ENCODE data around the gene TMC1.

Gene TMC1

GRCh38 chr9:72576087-72576486 lies 54.7 kb downstream of the TMC1 start:
- DNase-seq = no peak

DNA sequence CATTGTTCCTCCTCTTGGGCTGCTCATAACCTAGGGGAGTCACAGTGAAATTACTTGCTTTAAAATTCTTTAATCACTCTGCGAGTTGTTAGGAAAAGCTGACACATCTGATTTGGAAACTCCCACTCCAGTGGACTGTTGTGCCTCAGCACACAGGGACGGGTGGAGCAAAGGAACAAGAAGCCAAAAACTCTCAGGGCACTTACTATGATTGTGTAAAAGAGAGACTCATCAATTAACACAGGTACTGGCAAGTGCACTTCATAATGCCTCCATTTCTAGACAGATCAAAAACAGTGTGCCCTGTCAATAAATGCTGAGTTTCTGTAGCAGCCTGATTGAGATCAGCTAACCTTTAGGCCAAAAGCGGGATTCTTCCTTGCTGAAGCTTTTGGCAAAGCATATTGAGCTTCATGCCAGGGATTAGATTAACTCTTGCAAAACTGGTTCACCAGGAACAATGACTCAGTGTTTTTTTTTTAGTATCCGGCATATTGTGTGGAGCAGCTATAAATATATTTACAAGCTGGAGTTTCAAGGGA lies 55.9 kb downstream of the TMC1 start:
- DNase-seq = no peak

DNA sequence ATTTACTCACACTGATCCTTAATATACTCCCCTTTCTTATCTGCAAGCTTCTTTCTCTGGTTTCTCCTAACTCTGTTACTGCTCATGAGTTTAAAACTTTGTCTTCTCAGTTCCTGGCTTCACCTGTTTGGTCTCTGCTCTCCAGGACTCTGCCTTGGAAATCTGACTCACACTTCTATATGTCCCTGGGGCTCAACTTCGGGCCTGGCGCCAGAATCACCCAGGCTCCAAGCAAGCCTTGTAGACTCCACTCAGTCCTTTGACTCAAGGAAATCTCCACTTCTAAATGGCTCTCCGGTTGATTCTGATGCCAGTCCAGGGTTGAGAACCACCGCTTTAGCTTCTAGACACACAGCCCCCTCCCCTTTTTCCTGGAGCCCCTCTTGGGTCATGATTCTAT lies 57.8 kb downstream of the TMC1 start:
- DNase-seq = no peak

GRCh38 chr9:72579880-72580550 lies 58.6 kb downstream of the TMC1 start:
- DNase-seq = no peak

- DNase-seq = no peak
Measured at GRCh38 chr9:72581694-72582093, 60.3 kb downstream of the TMC1 start.

- no peak for DNase-seq
Measured at GRCh38 chr9:72583370-72583769, 62.0 kb downstream of the TMC1 start.

DNA sequence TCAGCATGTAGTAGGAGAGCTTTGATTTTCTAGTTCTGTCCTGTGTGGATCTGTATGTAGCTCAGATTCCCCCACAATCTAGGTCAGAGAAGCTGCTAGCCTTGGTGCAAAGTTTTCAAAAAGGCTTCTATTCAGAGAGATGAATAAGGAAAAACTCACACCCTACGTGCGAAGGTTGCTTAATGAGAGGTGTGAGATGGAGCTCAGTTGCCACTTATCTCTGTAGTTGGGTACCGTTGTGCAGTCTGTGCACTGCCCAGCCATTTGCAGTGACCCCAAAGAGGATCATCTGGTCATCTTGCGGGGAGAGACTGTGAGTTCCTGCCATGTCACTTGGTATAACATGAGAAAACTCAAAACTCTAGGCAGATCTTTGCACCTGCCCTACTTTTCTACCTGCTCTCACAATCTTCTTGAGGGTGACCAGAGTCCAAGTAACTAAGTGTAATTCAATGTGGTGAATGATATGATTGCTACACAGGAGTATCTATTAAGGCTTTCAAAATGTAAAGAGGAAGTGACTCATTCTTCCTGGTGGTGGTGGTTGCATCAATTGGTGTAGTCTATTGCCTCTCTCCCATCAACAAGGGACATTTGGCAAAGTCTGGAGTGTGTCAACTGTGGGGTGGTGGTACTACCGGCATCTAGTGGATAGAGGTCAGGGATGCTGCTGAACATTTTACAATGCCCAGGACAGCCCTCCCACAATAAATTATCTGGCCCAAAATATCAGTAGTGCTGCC lies 65.2 kb downstream of the TMC1 start:
- no peak for DNase-seq

GRCh38 chr9:72588336-72588735 lies 66.9 kb downstream of the TMC1 start:
- DNase-seq = no peak

DNA sequence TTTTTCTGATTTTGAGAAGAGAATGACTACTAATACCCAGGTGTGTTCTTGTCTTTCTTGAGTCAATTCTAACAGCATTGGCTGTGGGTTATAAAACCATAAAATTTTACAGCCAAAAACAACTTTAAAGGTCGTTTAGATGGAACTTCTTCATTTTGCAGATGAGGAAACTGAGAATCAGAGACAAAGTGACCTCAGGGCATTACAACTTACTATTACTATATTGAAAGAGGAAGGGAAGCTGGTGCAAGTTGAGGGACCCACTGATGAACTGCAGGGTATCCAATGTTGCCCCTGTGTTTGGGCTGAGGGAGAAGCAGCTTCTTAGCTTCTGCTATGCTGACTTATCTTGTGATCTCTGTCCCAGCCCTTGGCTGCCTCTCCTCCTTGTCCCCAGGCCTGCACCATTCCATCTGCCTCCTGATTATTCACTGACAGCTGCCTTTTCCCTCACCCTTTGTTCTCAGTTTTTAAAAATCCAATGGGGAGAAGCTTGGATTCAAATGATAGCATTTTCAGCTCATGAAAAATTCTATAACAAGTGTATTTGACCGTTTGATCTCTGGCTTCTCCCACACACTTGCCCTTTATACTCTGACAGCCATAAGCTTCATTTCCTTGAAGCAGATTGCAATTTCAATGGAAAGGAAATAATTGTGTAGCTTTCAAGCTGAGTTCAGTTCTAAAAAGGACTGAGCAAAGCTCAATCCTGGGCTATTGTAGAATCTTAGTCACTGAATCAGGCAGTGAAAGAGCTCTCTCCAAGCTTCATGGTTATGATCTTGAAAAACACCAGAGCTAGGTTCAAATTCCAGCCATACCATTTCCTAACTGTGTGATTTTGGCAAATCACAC lies 68.5 kb downstream of the TMC1 start:
- no peak for DNase-seq

- DNase-seq = no peak
Measured at GRCh38 chr9:72590824-72591223, 69.4 kb downstream of the TMC1 start.

DNA sequence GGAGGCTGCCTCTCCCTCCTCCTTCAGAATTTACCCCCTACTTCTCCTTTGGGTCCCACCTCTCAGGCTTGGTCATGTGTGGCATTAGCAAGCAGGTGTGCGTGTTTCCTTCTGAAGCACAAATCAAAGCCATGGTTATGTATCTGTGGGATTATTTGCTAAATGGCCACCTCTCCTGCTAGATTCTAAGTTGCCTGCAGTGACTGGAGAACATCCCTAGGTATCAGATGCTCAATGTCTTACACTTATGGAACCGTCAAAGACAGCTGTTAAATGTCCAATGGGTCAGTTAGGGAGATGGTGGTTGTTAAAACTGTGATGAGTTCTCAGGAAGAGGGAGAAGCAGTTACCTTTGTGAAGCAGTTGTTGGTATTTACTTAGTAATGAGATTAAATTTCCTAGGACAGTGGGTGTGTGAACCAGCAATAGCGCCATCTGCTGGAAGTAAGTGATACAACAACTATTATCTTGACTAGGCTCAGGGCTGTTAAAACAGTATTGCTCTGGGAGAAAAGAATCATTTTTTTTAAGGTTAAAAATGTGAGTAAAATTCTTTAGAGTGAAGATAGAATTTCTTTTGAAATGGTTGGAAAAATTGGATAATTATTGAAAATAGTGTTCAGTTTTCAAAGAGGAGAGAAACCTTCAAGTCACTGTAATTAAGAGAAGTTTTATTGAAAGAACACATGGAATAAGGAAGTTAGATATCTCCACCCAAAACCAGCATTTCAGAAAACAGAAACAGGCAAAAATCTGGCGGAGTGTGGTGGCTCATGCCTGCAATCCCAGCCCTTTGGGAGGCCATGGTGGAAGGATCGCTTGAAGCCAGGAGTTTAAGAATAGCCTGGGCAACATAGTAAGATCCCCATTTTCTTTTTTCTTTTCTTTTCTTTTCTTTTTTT lies 71.3 kb downstream of the TMC1 start:
- no peak for DNase-seq

GRCh38 chr9:72596451-72597180 lies 75.2 kb downstream of the TMC1 start:
- no peak for DNase-seq

- DNase-seq = no peak
Measured at GRCh38 chr9:72597181-72597517, 75.7 kb downstream of the TMC1 start.

GRCh38 chr9:72597601-72598000 lies 76.2 kb downstream of the TMC1 start:
- DNase-seq = no peak

- DNase-seq = no peak
Measured at GRCh38 chr9:72598639-72599038, 77.2 kb downstream of the TMC1 start.

GRCh38 chr9:72599874-72600534 lies 78.6 kb downstream of the TMC1 start:
- DNase-seq = no peak

DNA sequence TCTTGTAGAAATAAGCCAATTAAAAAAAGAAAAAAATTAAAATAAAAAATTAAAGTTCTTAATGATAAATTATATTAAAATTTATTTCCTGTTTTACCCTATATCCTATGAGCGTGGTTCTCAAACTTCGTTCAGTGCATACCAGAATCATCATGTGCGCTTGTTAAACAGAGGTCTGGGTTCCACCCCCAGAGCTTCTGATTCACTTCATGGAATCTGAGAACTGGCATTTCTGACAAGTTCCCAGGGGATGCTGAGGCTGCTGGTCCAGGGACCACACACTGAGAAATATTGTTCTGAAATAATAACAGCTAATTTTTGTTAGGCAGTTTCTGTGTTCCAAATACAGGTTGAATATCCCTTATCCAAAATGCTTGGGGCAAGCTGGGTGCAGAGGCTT lies 79.3 kb downstream of the TMC1 start:
- no peak for DNase-seq

DNA sequence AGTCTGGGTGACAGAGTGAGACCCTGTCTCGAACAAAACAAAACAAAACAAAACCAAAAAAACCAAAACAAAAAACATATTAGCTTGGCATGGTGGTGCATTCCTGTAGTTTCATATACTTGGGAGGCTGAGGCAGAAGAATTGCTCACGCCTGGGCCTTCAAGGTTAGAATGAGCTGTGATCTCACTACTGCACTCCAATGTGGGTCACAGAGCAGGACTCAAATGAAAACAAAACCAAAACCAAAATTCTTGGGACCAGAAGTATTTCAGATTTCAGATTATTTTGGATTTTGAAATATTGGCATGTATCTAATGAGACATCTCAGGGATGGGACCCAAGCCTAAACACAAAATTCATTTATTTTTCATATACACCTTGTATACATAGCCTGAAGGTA lies 80.2 kb downstream of the TMC1 start:
- DNase-seq = no peak

DNA sequence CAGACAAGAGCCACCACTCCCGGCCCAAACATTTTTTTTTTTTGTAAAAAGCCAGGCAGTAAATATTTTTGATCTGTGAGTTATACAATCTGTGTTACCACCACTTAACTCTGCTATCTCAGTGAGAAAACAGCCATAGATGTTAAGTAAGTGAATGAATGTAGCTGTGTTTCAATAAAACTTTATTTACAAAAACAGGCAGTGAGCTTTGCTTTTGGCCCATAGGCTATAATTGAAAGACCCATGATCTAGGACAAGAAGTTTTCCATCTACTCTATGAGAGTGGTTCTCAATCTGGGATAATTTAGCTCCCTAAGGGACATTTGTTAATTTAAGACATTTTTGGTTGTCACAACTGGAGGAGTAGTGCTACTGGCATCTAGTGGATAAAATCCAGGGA lies 91.0 kb downstream of the TMC1 start:
- DNase-seq = no peak

GRCh38 chr9:72614067-72614466 lies 92.7 kb downstream of the TMC1 start:
- no peak for DNase-seq

- no peak for DNase-seq
Measured at GRCh38 chr9:72615931-72616330, 94.5 kb downstream of the TMC1 start.
